ENCODE results near the gene ZNF280C.
A peak's percentile ranks its signal among the peaks of the same experiment; 100 is the strongest.
"Not testable (repeated sequence)": the region's sequence is repeated elsewhere in the genome, so short reads cannot be mapped to it uniquely, and the experiment has no call there.

Gene ZNF280C

GRCh38 chrX:130261296-130261893 is 7.3 kb downstream of the ZNF280C start:
- DNase-seq, result no peak

- DNase-seq, result no peak
Observed at GRCh38 chrX:130260316-130260715, 8.4 kb downstream of the ZNF280C start.

GRCh38 chrX:130253916-130254315 is 14.8 kb downstream of the ZNF280C start:
- DNase-seq, result peak; percentile 42

DNA sequence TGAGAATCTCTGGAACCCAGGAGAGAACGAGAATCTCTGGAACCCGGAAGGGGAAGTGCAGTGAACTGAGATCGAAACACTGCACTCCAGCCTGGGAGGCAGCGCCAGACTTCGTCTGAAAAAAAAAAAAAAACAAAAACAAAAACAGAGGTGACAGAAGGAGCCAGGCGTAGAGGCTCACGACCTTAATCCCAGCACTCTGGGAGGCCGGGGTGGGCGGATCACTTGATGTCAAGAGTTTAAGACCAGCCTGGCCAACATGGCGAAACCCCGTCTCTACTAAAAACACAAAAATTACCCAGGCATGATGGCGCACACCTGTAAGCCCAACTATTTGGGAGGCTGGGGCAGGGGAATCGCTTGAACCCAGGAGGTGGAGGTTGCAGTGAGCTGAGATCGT is 17.0 kb downstream of the ZNF280C start:
- no peak for DNase-seq

- DNase-seq, result no peak
Observed at GRCh38 chrX:130247996-130248395, 20.7 kb downstream of the ZNF280C start.

DNA sequence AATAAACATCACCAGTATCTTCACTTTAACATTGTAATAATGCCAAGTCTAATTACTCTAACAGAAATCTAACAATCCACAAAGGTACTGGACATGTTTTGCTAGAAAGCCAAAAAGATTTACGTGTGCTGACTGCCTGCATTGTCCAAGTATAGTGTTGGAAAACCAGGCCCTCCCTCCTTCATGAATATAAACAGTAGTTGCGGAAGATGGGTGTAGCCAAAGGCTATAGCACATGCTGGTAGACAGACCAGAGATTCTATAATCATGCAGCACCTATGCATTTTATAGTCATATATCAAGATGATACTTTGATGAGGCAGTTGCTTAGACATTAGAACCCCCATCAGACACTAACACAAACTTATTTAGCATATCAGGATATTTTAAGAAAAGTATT is 22.6 kb downstream of the ZNF280C start:
- no peak for DNase-seq

GRCh38 chrX:130245441-130245840 is 23.3 kb downstream of the ZNF280C start:
- DNase-seq, result no peak

GRCh38 chrX:130231184-130231583 is 37.5 kb downstream of the ZNF280C start:
- not testable (repeated sequence) for DNase-seq

- no peak for DNase-seq
Observed at GRCh38 chrX:130228871-130229270, 39.8 kb downstream of the ZNF280C start.

- DNase-seq, result no peak
Observed at GRCh38 chrX:130224810-130225209, 43.9 kb downstream of the ZNF280C start.

GRCh38 chrX:130216320-130216719 is 52.4 kb downstream of the ZNF280C start:
- DNase-seq, result no peak

- DNase-seq, result no peak
Observed at GRCh38 chrX:130213376-130213775, 55.3 kb downstream of the ZNF280C start.

DNA sequence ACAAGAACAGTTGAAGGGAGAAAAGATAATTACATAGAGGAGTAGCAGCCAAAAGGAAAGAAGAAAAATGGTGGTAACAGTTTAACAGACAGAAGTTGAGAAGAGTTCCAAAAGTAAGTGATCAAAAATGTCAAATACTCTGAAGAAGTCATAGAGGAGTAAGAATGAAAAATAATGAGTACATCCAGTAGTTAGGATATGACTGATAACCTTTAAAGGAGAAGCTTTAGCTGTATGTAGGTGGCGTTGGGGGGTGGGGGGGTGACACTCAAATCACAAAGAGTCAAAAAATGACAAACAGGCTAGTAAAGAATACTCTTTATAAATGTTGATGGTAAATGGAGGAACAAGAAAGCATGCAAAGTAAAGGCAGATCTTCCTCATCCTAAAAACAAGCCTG is 56.3 kb downstream of the ZNF280C start:
- DNase-seq, result no peak

DNA sequence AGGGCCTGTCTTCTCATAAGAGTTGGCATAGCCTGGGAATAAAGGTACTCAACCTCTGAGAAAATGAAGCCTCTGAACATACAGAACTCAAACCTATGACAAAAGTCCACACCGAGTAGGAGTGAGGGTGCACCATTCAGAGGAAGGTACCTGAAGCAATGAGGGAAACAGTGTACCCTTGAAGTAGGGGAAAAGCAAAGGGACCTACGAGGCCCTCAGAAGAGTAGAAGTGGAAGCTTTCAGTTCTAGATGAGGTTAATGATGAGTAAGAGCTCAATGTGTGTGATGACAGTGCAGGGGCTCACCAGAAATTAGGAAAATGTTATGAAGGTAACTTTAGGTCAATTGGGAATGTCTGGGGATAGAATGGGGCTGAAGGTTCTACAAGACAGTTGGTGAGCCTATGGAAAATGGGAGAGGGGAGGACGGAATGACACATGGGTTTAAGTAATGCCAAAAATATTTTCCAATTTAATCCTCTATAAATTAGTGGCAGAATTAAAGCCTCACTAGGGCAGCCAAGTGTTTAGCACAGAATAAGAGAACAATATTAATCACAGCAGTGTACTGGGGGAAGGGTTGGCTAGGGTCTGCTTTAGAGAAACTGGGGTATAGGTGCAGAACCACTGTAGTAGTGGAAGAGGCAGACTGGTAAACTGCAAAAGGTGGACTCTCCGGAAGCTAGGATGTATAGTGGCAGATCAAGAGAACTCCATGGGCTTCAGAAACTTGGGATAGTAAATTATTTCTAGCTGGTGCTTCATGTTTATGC is 57.1 kb downstream of the ZNF280C start:
- DNase-seq, result no peak

DNA sequence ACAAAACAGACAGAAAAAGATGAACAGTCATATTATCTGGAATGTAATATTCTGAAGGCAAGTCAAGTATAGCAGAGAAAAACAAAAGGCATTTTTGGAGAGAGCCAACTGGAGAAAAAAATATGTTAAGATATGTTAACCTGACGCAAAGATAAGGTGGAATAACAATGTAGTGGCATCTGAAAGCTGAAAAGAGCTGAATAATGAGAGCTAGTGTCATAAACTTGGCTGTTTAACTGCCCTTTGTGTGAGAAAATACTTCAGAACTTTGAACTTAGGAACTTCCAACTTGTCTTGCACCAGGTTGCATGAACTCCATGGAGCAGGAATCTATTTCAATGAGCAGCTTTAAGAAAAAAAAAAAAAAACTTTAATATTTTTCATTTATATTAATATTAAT is 64.1 kb downstream of the ZNF280C start:
- DNase-seq, result no peak

- no peak for DNase-seq
Observed at GRCh38 chrX:130197464-130197863, 71.2 kb downstream of the ZNF280C start.

DNA sequence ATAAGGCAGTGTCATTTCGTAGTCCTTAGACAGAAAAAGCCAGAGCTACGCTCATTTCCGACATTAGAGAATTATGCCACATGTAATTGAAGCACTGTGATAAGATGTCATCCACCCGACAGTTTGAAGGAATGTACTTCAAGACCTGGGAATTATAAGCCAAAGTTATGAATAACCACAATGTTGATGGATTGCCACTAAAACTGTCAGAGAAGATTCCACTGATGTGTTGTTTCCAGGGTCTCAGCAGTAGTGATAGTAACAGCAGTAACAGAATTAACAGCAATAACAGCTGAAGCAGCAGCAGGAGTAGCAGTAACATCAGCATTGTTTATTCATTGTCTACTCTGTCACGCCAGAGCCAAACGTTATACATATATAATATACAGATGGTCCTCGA is 72.2 kb downstream of the ZNF280C start:
- DNase-seq, result no peak

GRCh38 chrX:130190801-130191200 is 77.9 kb downstream of the ZNF280C start:
- DNase-seq, result no peak

GRCh38 chrX:130186651-130187050 is 82.0 kb downstream of the ZNF280C start:
- DNase-seq, result no peak

DNA sequence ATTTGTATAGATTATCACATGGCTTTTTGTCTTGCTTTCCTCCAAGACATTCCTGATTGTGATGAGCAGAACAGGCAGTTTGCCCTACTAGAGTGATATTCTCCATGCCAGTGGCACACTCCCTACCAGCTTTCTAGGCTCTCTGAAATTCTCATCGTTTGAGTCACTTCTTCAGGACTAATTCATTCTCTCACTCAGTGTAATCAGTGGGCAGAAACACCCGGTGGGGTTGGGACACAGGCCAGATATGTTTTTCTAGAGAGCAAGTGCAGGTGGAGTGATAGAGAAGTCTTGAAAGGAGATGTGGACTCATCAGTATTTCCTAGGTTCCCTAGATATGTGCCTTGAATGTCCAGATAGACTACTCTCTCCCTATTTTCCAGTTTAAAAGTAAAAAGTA is 83.8 kb downstream of the ZNF280C start:
- DNase-seq, result no peak

- DNase-seq, result no peak
Observed at GRCh38 chrX:130184168-130184567, 84.5 kb downstream of the ZNF280C start.

GRCh38 chrX:130179579-130180215 is 89.0 kb downstream of the ZNF280C start:
- no peak for DNase-seq

- no peak for DNase-seq
Observed at GRCh38 chrX:130179170-130179569, 89.5 kb downstream of the ZNF280C start.

DNA sequence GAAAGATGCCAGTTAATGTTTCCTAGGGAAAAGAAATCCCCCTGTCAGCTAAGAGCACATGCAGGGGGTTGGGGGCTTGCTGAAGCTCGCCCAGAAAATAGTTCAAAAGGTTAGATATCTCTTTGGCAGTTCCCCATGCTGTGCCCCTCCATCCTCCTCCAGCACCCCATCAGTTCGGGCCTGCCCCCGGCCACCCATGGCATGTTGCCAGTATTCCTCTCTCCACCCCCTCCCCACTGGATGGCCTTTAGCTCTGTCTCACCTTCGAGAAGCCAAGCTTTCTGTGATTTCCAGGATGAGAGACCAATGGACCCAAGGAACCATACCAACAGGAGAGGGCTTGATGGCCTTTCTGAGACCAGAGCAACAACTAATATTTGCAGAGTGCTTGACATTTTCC is 91.8 kb downstream of the ZNF280C start:
- DNase-seq, result no peak
